ENCODE measurements around the gene HDDC2.

HDDC2 gene

GRCh38 chr6:125232466-125232865 lies 69.3 kb downstream of the HDDC2 start:
- peak; percentile 84 for DNase-seq

- DNase-seq, result peak; percentile 38
These were observed 70.0 kb downstream of the HDDC2 start for GRCh38 chr6:125231574-125232343.

- DNase-seq, result no peak
These were observed 70.6 kb downstream of the HDDC2 start for GRCh38 chr6:125231133-125231532.

GRCh38 chr6:125230674-125231073 lies 71.1 kb downstream of the HDDC2 start:
- DNase-seq, result peak; percentile 46

- DNase-seq, result no peak
These were observed 72.7 kb downstream of the HDDC2 start for GRCh38 chr6:125228981-125229479.

- no peak for DNase-seq
These were observed 74.5 kb downstream of the HDDC2 start for GRCh38 chr6:125227244-125227643.

Measured in fibroblast of skin of right biceps (primary cell).